ENCODE data around the gene SGF29. TPM values are rescaled to one million over a fixed set of nuclear protein-coding genes. Genes with fewer than 3 reads are reported as not detected.
A peak's percentile ranks its signal among the peaks of the same experiment; 100 is the strongest.

The SGF29 gene
- total and polyA plus RNA-seq, 9 of the 15 experiments (the other 6 are each of a cell fraction or from before 2014, with no cell fraction given): 2.6 to 36.1 (median 21.2) TPM

DNA sequence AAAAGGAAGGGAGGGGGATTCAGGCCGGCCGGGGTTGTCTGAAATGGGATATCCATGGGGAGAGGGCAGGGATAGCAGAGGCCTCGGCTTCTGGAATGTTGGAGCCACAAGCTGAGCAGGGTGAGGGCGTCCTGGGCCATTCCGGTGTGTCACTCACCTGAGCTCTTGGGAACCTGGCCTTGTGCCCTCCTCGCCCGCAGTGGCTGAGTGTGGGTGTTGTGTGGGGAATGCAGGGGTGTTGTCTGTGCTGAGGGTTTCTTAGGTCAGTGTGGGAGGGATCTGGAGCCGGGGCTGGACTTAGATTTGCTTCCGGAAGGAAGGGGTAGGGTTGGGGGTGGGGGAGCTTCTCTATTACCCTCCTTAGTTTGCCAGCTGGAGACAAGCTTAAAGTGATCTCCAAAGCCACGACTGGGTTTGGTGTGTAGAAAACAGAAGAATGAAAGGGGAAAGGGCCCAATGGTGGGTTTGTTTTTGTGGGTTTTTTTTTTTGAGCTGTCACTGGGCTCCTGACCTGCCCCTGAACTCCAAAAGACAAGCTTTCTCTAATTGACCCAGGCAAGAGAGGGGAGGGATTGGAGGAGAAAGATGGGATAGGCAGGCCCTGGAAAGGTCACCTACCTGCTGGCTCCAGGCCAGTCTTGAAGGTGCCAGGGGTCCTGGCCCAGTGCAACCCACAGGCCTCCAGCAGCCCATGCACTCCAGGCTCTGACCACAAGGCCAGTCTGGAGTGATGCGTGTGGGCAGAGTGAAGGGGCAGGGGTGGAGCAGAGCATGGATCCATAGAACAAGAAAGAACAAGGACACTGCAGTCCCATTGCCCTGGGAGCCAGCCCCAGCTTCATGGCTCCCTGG, 43.3 kb downstream of the SGF29 start, which contains the start of gene SULT1A2 (continued):
- TF ChIP-seq, protein P1, sequence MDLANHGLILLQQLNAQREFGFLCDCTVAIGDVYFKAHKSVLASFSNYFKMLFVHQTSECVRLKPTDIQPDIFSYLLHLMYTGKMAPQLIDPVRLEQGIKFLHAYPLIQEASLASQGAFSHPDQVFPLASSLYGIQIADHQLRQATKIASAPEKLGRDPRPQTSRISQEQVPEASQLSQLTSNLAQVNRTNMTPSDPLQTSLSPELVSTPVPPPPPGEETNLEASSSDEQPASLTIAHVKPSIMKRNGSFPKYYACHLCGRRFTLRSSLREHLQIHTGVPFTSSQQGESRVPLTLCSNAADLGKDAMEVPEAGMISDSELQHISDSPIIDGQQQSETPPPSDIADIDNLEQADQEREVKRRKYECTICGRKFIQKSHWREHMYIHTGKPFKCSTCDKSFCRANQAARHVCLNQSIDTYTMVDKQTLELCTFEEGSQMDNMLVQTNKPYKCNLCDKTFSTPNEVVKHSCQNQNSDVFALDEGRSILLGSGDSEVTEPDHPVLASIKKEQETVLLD (IDR thresholded peaks at IDR 0.05): no peak
- TF ChIP-seq SUPT5H (IDR thresholded peaks at IDR 0.05) (peak; percentile 64), ETS2 (tag; IDR thresholded peaks at IDR 0.05; ENCODE audit: borderline replicate concordance, poor library complexity, severe bottlenecking) (no peak), ZFP36 (IDR thresholded peaks at IDR 0.05; ENCODE audit: low read depth, low read length, partially characterized antibody) (no peak), HDAC1 (IDR thresholded peaks at IDR 0.05) (0 out of 4 replicates have a peak, but pooled peaks of 1 of the 2 experiments have one; percentile 31), LEF1 (IDR thresholded peaks at IDR 0.05) (0 out of 2 replicates have a peak, but pooled peaks have one; percentile 29), PPARD (CRISPR knock-in tag; IDR thresholded peaks at IDR 0.05) (no peak), ZNF766 (CRISPR knock-in tag; conservative IDR thresholded peaks at IDR 0.05) (peak; percentile 84), TEAD4 (IDR thresholded peaks at IDR 0.05; ENCODE audit: low read length) (peak; percentile 25; the same call in 1 of the 2 replicates), TEAD4 (CRISPR knock-in tag; IDR thresholded peaks at IDR 0.05; ENCODE audit: borderline replicate concordance) (no peak)
- TF ChIP-seq, protein P2, sequence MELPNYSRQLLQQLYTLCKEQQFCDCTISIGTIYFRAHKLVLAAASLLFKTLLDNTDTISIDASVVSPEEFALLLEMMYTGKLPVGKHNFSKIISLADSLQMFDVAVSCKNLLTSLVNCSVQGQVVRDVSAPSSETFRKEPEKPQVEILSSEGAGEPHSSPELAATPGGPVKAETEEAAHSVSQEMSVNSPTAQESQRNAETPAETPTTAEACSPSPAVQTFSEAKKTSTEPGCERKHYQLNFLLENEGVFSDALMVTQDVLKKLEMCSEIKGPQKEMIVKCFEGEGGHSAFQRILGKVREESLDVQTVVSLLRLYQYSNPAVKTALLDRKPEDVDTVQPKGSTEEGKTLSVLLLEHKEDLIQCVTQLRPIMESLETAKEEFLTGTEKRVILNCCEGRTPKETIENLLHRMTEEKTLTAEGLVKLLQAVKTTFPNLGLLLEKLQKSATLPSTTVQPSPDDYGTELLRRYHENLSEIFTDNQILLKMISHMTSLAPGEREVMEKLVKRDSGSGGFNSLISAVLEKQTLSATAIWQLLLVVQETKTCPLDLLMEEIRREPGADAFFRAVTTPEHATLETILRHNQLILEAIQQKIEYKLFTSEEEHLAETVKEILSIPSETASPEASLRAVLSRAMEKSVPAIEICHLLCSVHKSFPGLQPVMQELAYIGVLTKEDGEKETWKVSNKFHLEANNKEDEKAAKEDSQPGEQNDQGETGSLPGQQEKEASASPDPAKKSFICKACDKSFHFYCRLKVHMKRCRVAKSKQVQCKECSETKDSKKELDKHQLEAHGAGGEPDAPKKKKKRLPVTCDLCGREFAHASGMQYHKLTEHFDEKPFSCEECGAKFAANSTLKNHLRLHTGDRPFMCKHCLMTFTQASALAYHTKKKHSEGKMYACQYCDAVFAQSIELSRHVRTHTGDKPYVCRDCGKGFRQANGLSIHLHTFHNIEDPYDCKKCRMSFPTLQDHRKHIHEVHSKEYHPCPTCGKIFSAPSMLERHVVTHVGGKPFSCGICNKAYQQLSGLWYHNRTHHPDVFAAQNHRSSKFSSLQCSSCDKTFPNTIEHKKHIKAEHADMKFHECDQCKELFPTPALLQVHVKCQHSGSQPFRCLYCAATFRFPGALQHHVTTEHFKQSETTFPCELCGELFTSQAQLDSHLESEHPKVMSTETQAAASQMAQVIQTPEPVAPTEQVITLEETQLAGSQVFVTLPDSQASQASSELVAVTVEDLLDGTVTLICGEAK (IDR thresholded peaks at IDR 0.05): 0 out of 2 replicates have a peak, but pooled peaks have one; percentile 11
- TF ChIP-seq, protein P2 (CRISPR knock-in tag; IDR thresholded peaks at IDR 0.05): no peak
